ENCODE measurements around the gene KRT13.

KRT13 gene

DNA sequence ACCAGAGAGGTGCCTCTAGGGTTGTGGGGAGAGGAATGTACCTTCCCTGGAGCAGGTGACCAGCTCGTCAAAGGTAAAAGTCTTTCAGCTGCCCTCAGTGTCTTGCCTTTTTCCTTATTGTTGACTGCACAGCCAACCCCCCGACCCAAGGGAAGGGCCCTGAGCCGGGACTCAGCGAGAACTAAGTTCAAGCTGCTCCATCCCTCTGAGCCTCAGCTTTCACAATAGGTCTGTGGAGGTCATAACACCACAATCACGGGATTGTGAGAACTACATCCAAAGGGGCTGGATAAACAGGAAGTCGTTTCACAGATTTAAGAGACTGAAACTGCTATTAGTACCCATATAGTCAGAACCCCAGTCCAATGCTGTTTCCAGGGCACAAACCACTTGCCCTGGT is 13.1 kb downstream of the KRT13 start:
- DNase-seq, result no peak

DNA sequence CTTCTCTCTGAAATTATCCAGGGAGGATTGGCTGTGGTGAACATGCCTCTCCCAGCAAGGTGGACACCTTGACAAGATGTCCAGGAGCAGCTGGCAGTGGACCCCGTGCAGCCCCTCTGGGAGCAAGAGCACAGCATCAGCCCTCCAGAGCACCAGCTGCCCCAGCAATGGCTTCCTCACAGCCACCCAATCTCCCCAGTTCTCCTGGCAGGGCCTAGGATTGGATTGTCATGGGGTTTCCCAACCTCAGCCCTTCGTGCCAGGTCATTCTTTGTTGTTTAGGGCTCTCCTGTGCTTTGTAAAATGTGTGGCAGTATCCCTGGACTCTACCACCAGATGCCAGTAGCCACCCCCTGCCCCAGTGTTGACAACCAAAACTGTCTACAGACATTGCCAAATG is 13.9 kb downstream of the KRT13 start:
- no peak for DNase-seq

DNA sequence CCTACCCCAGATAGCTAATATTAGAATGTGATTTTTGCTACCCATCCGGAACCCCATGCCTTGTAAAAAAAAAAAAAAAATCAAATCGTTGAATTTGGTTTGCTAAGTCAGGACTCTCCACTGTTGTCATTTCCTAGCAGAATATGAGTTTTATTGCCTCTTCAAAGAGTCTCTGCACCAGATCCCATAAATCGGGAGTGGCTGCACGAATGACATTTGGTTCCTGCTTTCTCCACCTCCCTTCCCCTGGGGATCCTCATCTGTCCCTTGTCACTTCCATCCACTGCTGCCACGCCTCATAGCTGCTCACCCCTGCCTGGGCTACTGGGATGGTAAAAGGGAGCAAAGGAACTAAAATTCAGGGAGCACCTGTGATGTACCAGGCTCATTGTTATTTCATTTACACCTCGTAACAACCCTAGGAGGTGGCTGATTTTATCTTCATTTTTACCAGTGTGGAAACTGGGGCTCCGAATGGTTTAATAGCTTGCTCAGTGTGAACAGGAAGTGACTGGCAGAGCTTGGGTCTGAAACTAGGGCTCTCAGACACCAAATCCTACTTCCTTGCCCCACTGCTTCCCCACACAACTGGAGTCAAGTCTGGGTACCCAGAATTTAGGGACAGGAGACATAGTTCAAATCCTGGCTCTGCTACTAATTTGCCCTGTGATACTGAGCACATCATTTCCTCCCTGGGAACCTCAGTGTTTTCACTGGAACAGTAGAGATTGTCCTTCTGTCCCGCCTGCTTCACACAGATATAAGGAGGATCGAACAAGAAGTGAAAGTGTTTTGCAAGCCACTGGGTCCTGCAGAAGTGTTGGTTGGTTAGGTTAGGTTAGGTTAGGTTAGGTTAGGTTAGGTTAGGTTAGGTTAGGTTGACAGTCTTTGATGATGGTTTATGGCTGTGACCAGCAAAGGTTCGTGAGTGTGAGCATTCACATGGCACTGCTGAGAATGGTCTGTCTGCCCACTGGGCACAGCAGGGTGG is 15.1 kb downstream of the KRT13 start:
- DNase-seq, result peak in 1 of 3 experiments; percentile 72

DNA sequence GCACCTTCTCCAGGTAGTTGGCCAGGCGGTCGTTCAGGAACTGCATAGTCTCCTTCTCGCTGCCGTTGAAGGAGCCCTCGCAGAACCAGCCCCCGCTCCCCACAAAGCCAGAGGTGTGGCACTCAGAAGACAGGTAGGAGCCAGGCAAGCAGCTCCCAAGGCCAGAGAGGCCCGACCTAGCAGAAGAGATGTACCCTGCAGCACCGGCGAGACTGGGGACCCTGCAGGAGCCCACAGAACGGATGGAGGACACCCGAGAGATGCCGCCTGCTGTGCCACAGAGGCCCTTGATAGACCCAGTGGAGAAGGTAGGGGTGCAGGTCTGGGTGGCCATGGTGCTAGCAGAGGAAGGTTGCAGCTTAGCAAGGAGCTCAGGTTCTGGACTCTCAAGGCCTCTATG is 15.9 kb downstream of the KRT13 start, which contains the start of gene KRT36:
Gene KRT36 (minus strand): TSS at position 380 of the 400 bp plus-strand sequence. CDS start 46 bp downstream, at position 334.
- no peak for DNase-seq

DNA sequence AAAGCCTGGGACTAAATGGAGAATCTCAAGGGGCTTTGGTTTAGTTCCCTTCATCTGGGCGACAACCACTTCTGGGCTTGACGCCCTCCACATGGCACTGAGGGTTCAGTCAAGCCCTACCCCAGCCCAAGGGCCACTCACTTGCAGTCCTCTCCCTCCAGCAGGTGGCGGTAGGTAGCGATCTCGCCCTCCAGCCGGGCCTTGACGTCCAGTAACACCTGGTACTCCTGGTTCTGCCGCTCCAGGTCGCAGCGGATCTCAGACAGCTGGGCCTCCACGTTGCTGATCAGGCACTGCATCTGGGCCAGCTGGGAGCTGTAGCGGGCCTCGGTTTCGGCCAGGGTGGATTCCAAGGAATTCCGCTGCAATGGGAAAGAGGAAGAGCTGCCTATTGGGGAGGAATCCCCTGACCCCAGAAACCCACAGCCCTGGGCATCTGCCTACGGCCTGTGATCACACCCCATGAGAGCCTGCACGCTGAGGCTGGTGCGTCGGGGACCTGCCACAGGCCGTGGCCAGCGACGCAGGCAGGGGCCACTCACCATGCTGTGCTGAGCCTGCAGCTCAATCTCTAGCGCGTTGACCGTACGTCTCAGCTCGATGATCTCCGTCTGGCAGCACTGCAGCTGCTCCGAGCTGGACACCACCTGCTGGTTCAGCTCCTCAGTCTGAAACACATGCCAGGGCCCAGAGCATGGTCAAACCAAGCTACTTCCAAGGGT is 18.4 kb downstream of the KRT13 start:
- no peak for DNase-seq

DNA sequence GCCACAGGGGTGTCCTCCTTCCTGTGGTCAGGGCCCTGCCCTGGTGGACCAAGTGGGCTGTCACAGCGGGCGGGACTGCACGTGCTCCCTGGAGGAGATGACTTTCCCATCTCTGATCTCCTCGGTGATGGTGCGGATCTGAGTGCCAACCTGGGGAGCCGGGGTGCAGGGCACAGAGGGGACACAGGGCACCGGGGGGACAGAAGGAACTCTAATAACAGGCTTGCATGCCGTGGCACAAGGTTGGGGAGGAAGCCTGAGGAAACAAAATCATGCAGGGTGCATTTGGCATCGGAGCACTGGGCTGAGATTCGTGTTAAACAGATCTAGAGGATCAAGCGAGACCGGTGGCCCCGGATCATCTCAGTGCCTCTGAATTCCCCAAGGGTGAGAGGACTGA is 19.1 kb downstream of the KRT13 start:
- no peak for DNase-seq

DNA sequence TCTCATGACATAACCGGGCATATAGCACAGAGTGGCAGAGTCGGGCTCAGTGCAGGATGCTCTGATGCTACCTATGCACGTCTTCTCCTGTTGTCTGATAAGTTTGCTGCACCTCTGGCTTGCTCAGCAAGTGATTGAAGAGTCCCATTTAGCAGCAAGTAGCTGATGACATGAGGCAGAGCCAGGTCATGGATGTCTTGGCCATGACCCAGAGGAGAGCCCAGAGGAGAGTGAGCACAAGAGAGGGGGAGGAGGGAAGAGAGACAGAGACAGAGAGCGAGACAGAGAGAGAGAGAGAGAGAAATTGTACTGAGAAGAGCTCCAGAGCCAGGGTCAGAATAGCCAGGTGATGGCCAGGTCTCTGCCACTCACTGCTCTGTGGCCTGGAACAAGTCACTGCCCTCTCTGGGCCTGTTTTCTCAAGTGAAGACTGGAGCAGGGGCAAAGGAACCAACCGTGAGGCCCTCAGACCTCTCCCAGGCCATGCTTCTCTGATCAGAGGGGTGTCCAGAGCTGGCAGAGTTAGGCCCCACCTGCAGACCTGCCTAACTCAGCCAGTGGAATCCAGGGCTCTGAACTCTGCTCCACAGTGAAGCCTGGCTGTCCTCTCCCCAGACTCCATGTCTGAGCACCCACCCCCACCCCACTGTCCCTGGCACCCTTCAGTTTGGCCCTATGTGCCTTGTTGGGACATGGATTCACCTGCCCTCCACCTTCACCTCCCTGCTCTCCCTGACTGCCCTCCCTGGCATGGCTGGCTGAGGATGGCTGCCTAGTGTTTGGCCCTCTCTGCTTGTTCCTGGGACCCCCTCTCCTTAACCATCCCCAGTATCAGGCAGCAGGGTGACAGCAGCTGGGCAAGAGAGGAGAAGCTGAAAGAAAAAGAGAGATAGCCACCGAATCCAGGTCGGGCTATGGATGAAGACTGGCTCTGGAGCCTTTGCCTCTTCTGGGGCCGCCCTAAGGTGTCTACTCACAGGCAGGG is 20.2 kb downstream of the KRT13 start:
- no peak for DNase-seq

DNA sequence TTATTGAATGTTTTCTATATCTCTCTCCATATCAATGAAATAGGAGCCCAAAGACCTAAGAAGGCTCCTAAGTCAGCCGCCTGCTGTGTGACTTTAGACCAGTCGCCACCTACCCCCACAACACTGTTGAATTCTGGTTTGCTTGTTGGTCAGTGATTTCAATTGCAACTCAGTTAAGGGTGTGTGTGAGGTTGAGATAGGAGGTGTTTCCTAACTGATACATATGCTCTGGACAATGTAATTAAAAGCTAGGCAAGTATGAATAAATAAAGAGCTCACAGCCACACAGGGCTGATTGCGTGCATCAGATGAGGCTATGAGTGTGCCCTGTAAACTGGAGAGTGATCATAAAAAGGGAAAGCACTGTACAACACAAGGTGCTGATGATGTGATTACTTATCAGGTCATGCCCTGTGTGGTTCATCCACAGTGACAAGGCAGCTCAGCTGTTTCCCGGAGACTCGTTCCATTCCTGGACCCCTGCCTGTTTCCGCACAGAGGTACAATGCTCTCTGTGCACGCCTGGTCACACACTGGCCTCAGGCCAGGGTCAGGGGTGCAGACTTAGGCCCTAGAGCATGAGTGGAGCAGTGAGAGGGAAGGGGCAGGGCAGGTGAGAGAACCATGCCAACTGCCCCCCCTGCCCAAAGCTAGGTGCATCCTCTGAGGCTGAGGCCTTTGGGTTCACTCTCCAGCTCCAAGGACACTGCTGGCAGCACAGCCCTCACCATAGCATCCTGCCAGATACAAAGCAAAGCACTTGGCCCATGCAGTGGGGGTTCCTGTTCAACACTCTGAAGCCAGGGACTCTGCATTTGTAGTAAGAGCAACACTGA is 21.2 kb downstream of the KRT13 start:
- DNase-seq, result no peak

DNA sequence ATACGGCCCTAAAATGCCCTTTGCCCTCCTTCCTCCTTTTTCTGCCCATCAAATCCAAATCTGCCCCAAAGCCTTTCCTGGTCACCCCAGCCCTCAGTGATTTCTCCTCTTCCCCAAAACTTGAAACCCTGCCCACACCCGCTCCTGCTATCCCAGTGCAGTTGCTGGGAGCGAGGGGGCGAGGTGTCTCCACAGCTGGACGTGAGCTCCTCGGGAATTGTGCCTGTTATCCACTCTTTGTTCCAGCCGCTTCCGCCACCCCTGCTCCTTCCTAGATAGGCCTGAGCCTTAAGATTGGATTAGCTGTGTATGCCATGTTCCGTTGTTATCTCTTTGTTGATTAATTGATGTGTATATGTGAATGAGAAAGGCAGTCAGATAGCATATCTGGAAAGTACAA is 21.9 kb downstream of the KRT13 start:
- DNase-seq, result no peak

DNA sequence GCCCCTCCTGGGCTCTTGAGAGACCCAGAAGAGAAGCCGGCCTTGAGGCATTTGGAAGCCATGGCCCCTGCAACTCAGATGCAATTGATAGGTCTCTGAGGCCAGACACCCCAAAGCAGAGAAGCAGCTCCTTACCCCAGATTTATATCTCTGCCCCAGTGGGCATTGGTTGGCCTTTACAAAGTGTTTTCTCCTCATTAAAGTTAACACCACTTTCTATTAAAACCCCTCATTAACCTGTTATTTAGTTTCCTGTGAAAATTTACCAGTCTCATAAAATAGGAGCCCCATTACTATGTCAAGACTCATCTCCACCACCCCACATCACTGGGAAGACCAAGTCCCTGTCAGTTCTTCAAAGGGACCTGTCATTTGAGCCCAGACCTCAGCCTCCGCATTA is 24.4 kb downstream of the KRT13 start, which contains the start of gene KRT35:
Gene KRT35 (minus strand): TSS at position 116 of the 400 bp plus-strand sequence. CDS start 54 bp downstream, at position 62.
- DNase-seq, result no peak

DNA sequence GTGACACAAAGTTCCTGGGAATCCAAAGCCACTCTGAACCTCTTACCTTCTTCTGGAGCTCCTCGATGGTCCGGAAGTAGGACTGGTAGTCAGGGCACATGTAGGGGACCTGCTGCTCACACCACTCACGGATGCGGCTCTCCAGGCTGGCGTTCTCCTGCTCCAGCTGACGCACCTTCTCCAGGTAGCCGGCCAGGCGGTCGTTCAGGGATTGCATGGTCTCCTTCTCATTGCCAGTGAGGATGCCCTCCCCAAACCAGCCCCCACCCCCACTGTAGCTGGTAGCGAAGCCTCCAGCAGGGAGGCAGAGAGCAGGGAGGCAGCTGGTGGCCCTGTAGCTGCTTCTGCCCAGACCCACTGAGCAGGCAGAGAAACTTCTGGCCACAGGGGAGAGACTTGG is 24.8 kb downstream of the KRT13 start:
- DNase-seq, result no peak

DNA sequence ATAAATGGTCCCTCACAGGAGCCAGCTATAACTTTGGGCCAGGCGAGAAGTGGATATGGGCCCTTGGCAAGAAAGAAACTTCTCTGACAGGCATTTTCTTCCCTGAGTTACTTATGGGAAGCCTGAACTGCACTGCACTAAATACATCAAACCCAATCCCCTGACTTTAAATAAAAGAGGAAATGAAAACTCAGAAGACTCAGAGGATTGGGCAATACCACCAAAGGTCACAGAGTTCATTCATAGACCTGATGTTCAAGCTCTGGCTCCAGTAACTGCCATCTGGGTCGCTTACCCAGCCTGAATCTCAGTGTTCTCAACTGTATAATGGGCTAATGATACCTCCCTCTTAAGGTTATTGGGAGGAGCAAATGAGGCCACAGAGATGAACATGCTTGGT is 25.3 kb downstream of the KRT13 start:
- DNase-seq, result no peak

DNA sequence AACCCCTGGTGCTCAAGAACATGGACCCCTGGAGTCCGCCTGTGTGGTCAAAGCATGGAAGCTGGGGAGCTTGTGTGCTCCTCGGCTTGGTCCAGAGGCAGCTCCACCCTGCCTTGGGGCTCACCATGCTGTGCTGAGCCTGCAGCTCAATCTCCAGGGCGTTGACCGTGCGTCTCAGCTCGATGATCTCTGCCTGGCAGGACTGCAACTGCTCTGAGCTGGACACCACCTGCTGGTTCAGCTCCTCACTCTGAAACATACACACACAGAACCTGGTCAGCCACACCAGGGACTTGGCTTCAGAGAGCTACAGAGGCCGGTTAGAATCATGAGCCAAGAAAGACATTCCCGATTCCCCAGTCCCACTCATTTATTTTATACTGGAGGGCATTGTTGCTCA is 27.2 kb downstream of the KRT13 start:
- no peak for DNase-seq

DNA sequence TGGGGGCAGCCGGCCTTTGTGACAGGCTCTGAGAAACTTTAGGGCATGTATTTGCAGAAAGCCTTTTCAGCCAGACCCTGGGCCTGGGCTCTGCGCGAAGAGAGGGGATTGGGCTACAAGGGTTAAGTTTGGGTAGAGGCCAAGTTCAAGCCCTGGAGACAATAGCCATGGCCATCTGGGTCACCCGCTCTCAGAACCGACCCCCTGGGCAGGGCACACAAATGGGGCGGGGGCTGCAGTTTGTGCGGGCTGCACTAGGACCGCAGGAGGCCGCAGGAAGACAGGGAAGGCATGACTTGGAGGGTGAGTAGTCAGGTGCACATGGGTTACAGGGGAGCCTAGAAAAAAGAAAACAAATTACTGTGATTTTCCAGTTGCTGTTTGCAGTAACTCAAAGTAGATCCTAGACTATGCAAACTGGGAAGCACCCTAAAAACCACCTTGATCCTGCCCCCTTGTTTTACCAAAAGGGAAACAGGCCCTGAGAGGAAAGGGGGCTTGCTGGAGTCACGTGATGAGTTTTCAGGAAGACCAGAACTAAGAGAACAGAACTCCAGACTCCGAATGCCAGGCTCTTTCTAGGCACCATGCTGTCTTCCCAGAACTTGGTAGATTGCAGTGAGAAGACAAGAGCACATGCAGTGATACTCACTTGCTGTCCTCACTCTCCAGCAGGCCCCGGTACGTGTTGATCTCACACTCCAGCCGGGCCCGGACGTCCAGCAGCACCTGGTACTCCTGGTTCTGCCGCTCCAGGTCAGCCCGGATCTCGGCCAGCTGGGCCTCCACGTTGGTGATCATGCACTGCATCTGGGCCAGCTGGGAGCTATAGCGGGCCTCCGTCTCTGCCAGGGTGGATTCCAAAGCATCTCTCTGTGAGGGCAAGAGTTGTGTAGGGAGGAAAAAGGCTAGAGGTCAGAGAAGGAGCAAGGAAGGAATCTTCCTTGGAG is 28.3 kb downstream of the KRT13 start:
- DNase-seq, result no peak

DNA sequence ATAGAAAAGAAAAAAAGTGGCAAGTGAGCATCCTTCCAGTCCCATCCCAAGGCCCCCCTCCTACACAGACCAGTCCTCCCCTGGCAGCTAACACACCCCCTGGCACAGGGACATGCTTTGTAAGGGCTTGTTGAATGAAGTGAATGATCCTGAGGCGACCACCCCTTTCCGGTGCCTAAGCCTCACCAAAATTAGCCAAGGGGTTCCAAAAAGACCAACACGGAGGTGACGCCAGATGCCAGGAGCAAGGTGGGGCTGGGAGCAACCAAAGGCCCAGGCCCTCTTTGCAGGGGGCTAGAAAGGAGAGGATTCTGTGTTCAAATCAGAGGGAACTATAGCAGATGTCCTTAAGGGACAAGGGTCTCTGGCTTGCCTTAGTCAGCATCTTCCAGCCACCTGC is 30.0 kb downstream of the KRT13 start:
- DNase-seq, result no peak

DNA sequence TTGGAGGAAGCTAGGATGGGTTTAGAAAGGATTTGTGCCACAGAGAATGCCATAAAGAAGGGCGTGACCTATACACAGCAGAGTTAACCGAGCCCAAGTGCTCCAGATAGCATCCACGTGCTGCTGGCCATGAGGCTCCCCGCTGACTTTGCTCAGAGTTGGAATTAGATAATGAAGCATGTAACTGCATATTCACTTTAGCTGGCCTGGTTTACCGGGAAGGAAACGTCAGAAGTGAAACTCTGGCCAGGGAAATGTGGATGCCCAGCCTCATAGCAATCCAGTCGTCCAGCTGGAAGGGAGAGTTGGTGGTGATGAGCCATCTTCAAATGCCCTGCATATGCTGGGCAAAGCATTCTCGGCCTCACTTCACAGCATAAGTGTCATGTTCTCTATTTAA is 30.5 kb downstream of the KRT13 start:
- DNase-seq, result no peak

DNA sequence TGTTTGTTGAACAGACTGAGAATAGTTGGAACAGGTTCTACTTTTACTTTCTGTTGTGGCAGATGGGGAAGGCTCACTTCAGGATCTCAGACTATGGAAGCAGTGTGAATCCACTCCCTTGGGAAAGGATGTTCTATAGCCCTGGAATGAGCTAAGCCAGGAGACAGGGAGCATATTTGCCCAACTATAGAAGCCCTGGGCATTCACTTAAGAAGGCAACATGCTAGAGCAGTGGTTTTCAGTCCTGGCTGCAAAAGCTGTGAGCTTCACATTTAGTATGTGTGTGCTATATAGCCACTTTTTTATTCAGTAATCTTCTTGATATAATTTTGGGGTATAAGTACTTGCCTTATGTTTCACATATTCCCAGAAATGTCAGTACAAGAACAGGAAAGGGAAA is 37.1 kb downstream of the KRT13 start:
- DNase-seq, result no peak

DNA sequence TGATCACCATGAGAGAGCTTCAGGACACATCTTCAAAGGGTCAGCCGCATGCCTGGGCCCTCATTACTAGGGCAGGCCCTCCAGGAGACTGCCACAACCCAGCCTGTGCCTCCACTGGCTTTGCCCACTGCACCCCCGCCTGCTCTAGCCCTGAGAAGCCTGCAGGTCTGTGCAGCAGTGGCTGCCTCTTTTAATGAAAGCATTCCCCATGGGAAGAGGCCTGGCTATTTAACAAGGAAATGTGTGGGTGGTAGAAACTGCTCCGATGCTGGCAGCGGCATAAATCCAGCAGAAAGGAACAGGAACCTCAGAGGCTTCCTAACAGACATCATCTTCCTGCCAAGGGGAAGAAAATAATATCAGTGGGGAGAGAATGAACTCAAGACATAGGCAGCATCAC is 37.9 kb downstream of the KRT13 start:
- no peak for DNase-seq

DNA sequence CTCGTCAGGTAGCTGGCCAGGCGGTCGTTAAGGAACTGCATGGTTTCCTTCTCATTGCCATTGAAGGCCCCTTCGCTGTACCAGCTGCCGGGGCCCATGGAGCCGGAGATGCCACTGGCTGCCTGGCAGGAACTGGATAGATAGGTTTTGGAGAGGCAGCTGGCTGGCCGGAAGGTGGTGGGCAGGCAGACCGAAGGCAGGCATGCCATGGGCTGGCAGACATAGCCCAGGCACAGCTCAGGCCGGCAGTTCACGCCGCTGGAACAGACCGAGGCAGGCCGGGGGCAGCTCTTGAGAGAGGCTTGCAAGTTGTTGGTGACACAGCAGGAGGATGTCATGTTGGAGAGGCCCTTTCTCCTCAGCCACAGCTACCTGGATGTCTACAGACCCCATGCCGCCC is 38.4 kb downstream of the KRT13 start, which contains the start of gene KRT32:
Gene KRT32 (minus strand): TSS at position 399 of the 400 bp plus-strand sequence. CDS start 61 bp downstream, at position 338.
- no peak for DNase-seq

DNA sequence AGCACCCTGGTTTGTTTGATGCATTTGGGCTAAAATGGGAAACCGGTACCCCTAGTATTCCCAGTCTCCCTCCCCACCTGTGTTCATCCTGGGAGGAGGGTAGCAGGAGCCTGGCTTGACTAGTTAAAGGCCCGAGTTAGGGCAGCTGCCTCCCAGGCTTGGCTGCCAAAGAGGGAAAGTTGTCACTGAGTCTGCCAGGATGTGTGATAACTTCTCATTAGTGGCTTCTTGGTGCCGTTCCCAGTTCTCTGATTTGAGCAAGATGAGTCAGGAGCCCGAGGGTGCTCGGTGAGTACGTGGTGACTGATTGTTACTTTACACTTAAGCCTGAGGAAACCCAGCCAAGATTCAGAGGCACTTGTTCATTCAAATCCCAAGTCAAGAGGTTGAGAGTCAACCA is 40.7 kb downstream of the KRT13 start:
- DNase-seq, result no peak
